A673 (cell line): ENCODE results near the gene NTN1.

Experiments used
- EZH2 ChIP-seq: fragments of 200-600 bp; sonication (generic); IDR thresholded peaks from 2 replicates; pipeline ENCODE4 v1.6.1; 2017; ENCODE audit warnings: borderline replicate concordance, low read depth, mild to moderate bottlenecking, mixed read lengths, antibody characterized with exemption, low read length; ENCODE audit not compliant: poor library complexity, severe bottlenecking
- TF ChIP-seq, protein P1 (sequence below): fragments of 300-800, 200-600 bp; sonication (generic); conservative IDR thresholded peaks from 2 replicates; pipeline ENCODE4 v1.5.1; 2017; ENCODE audit warnings: low read depth, mild to moderate bottlenecking, antibody characterized with exemption, low read length, moderate library complexity, mixed read lengths

- TF ChIP-seq, protein P1, sequence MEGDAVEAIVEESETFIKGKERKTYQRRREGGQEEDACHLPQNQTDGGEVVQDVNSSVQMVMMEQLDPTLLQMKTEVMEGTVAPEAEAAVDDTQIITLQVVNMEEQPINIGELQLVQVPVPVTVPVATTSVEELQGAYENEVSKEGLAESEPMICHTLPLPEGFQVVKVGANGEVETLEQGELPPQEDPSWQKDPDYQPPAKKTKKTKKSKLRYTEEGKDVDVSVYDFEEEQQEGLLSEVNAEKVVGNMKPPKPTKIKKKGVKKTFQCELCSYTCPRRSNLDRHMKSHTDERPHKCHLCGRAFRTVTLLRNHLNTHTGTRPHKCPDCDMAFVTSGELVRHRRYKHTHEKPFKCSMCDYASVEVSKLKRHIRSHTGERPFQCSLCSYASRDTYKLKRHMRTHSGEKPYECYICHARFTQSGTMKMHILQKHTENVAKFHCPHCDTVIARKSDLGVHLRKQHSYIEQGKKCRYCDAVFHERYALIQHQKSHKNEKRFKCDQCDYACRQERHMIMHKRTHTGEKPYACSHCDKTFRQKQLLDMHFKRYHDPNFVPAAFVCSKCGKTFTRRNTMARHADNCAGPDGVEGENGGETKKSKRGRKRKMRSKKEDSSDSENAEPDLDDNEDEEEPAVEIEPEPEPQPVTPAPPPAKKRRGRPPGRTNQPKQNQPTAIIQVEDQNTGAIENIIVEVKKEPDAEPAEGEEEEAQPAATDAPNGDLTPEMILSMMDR, result no peak
- no peak for TF ChIP-seq EZH2
These were observed 772 bp downstream of the NTN1 start for GRCh38 chr17:9021992-9022572.
